GM19468 (cell line): ENCODE results near the gene PCBD1.

Experiments used
- ATAC-seq: cut with Tn5 transposase; IDR thresholded peaks from one replicate; pipeline ENCODE4 v1.9.1; 2021; ENCODE audit warnings: mild to moderate bottlenecking, moderate library complexity, moderate number of reproducible peaks; ENCODE audit not compliant: unreplicated experiment; ENCODE audit errors: extremely low read depth

Gene PCBD1

DNA sequence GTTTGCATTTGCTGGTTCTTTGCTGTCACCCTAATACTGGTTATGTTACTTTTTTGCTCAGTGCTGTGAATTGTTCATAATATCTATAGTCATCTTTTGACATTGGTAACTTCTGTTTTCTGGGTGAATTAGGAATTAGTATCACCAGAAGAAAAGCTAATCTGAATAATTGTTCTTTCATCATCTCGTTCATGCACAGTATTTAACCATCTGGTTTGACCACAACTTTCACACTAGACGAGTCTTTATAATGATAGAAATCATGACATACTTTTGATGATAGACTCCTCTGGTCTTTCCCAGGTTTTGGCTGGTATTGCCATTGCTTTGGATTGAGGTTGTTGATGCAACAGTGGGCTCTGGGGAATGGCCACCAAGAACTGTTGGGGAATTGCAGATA is 47.5 kb downstream of the PCBD1 start:
- ATAC-seq = no peak

DNA sequence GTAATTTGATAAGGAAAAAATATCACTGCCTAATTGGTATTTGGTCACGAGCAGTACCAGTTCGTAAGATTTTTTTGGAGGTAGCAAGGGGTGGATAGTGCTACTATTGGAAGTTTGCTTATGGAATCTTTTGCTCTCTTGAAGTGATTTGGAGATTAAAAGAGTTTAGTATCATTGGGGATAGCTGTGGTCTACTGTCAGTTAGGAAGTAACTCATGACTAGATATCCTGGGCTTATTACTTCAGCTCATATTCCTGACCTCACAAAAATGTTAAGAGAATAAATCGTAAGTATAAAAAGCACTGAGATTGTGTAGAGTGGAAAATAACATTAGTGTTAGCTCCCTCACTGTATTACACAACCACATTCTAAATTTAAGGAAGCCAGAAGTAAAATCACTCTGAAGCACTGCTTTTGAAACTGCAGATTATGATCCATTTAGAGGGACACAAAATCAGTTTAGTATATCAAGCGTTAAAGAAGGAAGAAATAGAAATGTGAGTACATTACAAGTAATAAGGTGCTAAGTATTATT is 50.0 kb downstream of the PCBD1 start:
- ATAC-seq = no peak

DNA sequence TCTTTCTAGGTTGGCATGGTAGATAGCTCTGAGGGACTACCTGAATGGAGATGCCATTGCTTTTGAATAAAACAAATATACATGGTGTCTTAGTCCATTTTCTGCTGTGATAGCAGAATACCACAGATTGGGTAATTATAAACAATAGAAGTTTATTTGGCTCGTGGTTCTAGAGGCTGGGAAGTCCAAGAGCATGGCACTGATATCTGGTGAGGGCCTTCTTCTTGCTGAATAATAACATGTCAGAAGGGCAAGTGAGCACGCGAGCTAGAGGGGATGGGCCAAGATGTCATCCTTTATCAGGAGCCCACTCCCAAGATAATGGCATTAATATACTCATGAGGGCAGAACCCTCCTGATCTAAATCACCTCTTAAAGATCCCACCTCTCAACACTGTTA is 50.7 kb downstream of the PCBD1 start:
- ATAC-seq = no peak

DNA sequence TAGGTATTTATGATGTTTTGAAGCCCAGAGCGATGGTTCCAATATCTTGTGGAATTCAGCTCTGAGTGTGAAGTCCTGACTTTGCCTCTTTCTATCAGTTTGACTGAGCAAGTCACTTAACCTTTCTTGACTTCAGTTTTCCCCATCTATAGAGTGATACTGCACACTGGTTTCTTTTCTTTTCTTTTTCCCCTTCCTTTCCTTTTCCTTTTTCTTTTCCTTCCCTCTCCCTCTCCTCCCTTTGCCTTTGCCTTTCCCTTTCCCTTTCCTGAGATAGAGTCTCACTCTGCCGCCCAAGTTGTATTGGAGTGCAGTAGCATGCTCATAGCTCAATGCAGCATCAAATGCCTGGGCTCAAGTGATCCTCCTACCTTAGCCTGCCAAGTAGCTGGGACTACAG is 52.0 kb downstream of the PCBD1 start:
- no peak for ATAC-seq

DNA sequence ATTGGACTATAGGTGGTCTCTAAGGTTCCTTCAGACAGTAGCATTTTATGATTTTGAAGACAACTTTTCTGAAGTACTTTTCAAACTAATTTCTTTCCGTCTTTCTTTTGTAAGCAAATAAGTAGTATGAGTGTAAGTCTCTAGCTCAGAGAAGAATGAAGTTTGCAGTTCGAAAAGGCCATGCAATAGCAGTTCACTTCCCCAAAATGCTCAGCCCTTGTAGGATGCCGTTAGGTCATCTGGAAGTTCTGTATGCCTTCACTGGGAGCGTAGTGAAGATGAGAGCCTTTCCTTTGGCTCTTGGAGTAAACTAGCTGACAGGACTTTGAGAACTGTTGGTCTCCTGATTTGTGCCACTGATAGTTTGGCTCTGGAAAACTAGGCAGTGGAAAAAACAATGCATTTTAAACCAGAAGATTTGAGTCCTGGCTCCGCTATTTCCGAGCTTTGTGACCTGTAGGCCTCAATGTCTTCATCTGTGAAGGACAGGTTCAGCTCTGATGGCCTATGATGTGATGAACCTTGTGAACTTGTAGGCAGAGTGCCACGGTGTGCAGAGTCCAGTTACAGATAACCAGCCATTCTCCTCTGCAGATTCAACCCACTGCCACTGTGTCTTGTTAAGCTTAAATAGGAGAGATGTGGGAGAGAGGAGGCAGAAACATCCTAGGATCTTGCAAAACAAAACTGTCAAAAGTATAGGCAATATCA is 53.8 kb downstream of the PCBD1 start:
- ATAC-seq = no peak

DNA sequence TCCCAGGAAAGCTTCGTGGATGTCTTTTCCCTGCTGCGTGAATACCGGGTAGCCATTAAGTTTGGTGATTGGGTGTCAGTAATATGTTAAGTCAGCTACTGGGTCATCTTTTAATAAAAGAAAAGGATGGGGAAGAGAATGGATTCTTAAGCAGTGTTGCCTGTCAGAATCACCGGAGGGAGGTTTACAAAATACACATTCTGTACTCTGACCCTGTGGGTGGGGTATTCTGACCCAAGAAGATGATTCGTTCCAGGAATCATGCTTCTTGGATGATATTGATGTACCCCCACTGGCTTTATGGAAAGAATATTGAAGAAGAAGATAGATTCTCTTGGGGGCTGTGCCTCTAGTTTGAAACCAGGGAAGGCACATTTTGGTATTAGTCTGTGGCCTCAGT is 54.3 kb downstream of the PCBD1 start:
- no peak for ATAC-seq

DNA sequence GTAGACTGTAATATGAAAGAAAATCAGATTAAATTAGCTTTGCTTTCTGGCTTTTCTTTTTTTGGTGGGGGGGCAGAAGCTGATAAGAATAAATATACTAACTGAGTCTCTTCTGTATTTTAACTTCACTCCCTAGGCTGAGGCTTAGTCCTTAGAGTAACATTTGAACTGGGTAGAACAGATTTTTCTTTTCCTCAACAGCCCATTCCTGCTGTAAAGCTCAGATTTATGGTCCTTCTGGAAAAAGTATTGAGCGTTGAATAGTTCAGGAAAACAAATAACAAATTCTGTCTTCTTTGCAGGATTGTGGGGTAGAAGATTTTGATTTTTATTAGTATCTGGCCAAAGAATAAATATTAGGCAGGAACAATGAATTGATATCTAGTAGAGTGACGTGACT is 54.8 kb downstream of the PCBD1 start:
- no peak for ATAC-seq
